Astrocyte (in vitro differentiated cells and primary cell): Measurements from ENCODE around the gene GCK.

Experiments used
- CTCF ChIP-seq: IDR thresholded peaks from 2 replicates; pipeline ENCODE4 v1.5.1; 2011; ENCODE audit warnings: low read depth, mild to moderate bottlenecking, inconsistent platforms, low read length, moderate library complexity; ENCODE audit not compliant: insufficient read depth
- EZH2 ChIP-seq: IDR thresholded peaks from 2 replicates; pipeline ENCODE4 v1.6.1; 2012; ENCODE audit warnings: mild to moderate bottlenecking, low read length, inconsistent platforms; ENCODE audit not compliant: insufficient read depth

DNA sequence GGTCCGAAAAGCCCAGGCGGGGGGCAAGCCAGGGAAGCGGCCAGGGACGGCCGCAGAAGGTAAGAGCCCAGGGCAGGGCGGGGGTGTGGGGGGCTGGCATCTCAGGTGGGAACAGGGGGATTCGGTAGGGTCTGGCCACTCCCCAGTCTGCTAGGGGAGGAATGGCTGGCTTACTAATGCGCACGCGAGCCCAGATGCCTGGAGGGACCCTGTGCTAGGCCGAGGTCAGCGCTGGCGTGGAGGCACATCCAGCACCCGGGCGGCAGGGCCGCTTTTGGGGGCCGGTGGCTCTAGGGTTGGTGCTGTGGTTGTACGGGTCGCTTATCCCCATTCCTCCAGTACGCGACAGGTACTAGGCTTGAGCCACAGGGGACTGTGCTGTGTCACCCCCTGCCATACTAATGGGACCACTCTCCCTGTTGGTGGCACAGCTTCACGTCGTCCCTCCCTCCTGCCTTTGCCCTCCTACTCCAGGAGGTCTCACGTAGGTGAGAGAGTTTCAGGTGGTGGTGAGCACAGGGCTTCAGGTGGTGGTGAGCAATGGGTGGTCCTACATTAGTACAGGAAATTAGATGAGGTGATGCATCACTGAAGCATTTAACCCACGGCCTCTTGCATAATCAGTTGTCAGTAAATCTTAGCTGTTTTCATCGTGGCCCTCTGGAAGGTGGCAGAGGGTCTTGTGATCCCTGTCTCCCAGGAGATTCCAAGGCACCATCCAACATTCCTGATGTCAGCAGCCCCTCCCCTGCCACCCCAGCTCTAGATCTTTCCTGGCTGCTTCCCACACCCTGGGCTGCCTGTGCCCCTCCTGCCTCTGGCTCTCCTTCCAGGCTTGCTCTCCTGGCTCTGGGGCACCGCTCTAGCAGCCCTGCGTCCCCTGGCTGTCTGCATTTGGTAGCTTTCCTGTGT, 84.1 kb downstream of the GCK start:
- TF ChIP-seq CTCF (no peak), EZH2 (no peak)
